IPS DF 4.7 (cell line): ENCODE measurements around the gene PASK.
"Not testable (repeated sequence)": the region's sequence is repeated elsewhere in the genome, so short reads cannot be mapped to it uniquely, and the experiment has no call there.

Experiments
- DNase-seq: peaks from one replicate; pipeline ENCODE4 v3.0.0-alpha.2; 2013; ENCODE audit warnings: low spot score; ENCODE audit errors: extremely low read depth

PASK gene

GRCh38 chr2:241107031-241107783, 42.1 kb downstream of the PASK start:
- DNase-seq, result no peak

- DNase-seq, result no peak
Observed at GRCh38 chr2:241105641-241106040, 43.6 kb downstream of the PASK start.

- DNase-seq, result not testable (repeated sequence)
Observed at GRCh38 chr2:241104611-241105010, 44.7 kb downstream of the PASK start.

- DNase-seq, result no peak
Observed at GRCh38 chr2:241103176-241103595, 46.1 kb downstream of the PASK start.

GRCh38 chr2:241102239-241102803, 47.0 kb downstream of the PASK start, which contains the start of gene MTERF4:
Gene MTERF4, minus strand, starts transcription at chr2:241102287. Its CDS starts 14 bp downstream, at chr2:241102273.
- peak; percentile 38 for DNase-seq

GRCh38 chr2:241099246-241099645, 50.0 kb downstream of the PASK start:
- no peak for DNase-seq

GRCh38 chr2:241096979-241097378, 52.3 kb downstream of the PASK start:
- no peak for DNase-seq

GRCh38 chr2:241095594-241096290, 53.5 kb downstream of the PASK start:
- no peak for DNase-seq

GRCh38 chr2:241094924-241095420, 54.3 kb downstream of the PASK start:
- DNase-seq, result no peak

- DNase-seq, result no peak
Observed at GRCh38 chr2:241094172-241094571, 55.1 kb downstream of the PASK start.

- not testable (repeated sequence) for DNase-seq
Observed at GRCh38 chr2:241093133-241093781, 56.0 kb downstream of the PASK start.

- no peak for DNase-seq
Observed at GRCh38 chr2:241092677-241093076, 56.6 kb downstream of the PASK start.

GRCh38 chr2:241091734-241092445, 57.4 kb downstream of the PASK start:
- DNase-seq, result no peak

- DNase-seq, result no peak
Observed at GRCh38 chr2:241091201-241091600, 58.1 kb downstream of the PASK start.

GRCh38 chr2:241088791-241089732, 60.2 kb downstream of the PASK start:
- DNase-seq, result no peak

GRCh38 chr2:241088376-241088775, 60.9 kb downstream of the PASK start:
- DNase-seq, result no peak

GRCh38 chr2:241087420-241088268, 61.6 kb downstream of the PASK start:
- DNase-seq, result no peak

GRCh38 chr2:241084856-241085444, 64.3 kb downstream of the PASK start:
- no peak for DNase-seq

- no peak for DNase-seq
Observed at GRCh38 chr2:241083091-241083415, 66.2 kb downstream of the PASK start.
